GM23338 (cell line): ENCODE measurements around the gene RAC3. TPM values are rescaled to one million over a fixed set of nuclear protein-coding genes. Genes with fewer than 3 reads are reported as not detected.

Experiments used
- ATAC-seq: fragments of 200-7000 bp; cut with Tn5 transposase; 3 replicates; pipeline ENCODE4 v1.9.1; 2020
- DNase-seq: peaks from one replicate; pipeline ENCODE4 v3.0.0-alpha.2; 2015; ENCODE audit warnings: low spot score
- H2AFZ ChIP-seq: fragments of 200-600 bp; sonication (generic); 2 replicates; pipeline ENCODE4 v1.8.0; 2016; ENCODE audit warnings: antibody characterized with exemption, mild to moderate bottlenecking, moderate library complexity
- H3F3A ChIP-seq: fragments of 200-600 bp; sonication (generic); replicated peaks from 2 replicates; pipeline ENCODE4 v1.8.0; 2017; ENCODE audit warnings: antibody characterized with exemption, mixed run types, low read depth
- H3K27ac ChIP-seq: fragments of 200-600 bp; sonication (generic); 2 replicates; pipeline ENCODE4 v1.6.1; 2016; ENCODE audit warnings: low read depth
- H3K27me3 ChIP-seq: fragments of 200-600 bp; sonication (generic); 2 replicates; pipeline ENCODE4 v1.8.0; 2016; ENCODE audit warnings: mild to moderate bottlenecking, mixed run types, moderate library complexity; ENCODE audit not compliant: insufficient read depth
- H3K36me3 ChIP-seq: fragments of 200-600 bp; sonication (generic); 2 replicates; pipeline ENCODE4 v1.8.0; 2016; ENCODE audit warnings: mild to moderate bottlenecking; ENCODE audit not compliant: insufficient read depth
- H3K4me1 ChIP-seq: fragments of 200-600 bp; sonication (generic); 2 replicates; pipeline ENCODE4 v1.8.0; 2016; ENCODE audit warnings: mild to moderate bottlenecking, moderate library complexity; ENCODE audit not compliant: insufficient read depth
- H3K4me2 ChIP-seq: fragments of 200-600 bp; sonication (generic); 2 replicates; pipeline ENCODE4 v1.7.1; 2017; ENCODE audit warnings: mixed run types
- H3K4me3 ChIP-seq: fragments of 200-600 bp; sonication (generic); 2 replicates; pipeline ENCODE4 v1.6.1; 2016; ENCODE audit warnings: mixed run types
- H3K79me2 ChIP-seq: fragments of 200-600 bp; sonication (generic); replicated peaks from 2 replicates; pipeline ENCODE4 v1.8.0; 2017; ENCODE audit warnings: mild to moderate bottlenecking; ENCODE audit not compliant: insufficient read depth
- H3K9me2 ChIP-seq: fragments of 200-600 bp; sonication (generic); 2 replicates; pipeline ENCODE4 v1.8.0; 2017; ENCODE audit not compliant: insufficient read depth
- H4K20me1 ChIP-seq: fragments of 200-600 bp; sonication (generic); replicated peaks from 2 replicates; pipeline ENCODE4 v1.8.0; 2017; ENCODE audit warnings: mild to moderate bottlenecking; ENCODE audit not compliant: insufficient read depth
- H3K27ac Mint-ChIP-seq: 2 replicates; pipeline ENCODE4 v1.8.0; 2020; ENCODE audit warnings: inconsistent platforms, mild to moderate bottlenecking, moderate library complexity, mixed read lengths
- H3K27me3 Mint-ChIP-seq: 3 replicates; pipeline ENCODE4 v1.8.0; 2022; ENCODE audit warnings: low read depth, mild to moderate bottlenecking, moderate library complexity, mixed read lengths, inconsistent platforms; ENCODE audit not compliant: insufficient read depth, poor library complexity
- H3K36me3 Mint-ChIP-seq: 3 replicates; pipeline ENCODE4 v1.8.0; 2021; ENCODE audit warnings: low read depth, mild to moderate bottlenecking, inconsistent platforms, moderate library complexity, mixed read lengths
- H3K4me1 Mint-ChIP-seq: 3 replicates; pipeline ENCODE4 v1.8.0; 2020; ENCODE audit warnings: mild to moderate bottlenecking, inconsistent platforms, mixed read lengths
- H3K4me3 Mint-ChIP-seq: 3 replicates; pipeline ENCODE4 v1.8.0; 2021; ENCODE audit warnings: moderate library complexity, mild to moderate bottlenecking, inconsistent platforms, mixed read lengths
- H3K9me3 Mint-ChIP-seq: 3 replicates; pipeline ENCODE4 v1.8.0; 2020; ENCODE audit warnings: moderate library complexity, mild to moderate bottlenecking, inconsistent platforms, mixed read lengths
- CREB1 ChIP-seq: fragments of 250-450 bp; sonication (Bioruptor Pico); IDR thresholded peaks from 2 replicates; pipeline ENCODE4 v1.5.0; 2020; ENCODE audit warnings: low read depth, mild to moderate bottlenecking, moderate library complexity
- EZH2 ChIP-seq: fragments of 200-600 bp; sonication (generic); IDR thresholded peaks from one replicate; pipeline ENCODE4 v1.8.0; 2017; ENCODE audit warnings: antibody characterized with exemption, mild to moderate bottlenecking, low read depth; ENCODE audit not compliant: unreplicated experiment
- EZH2phosphoT487 ChIP-seq: fragments of 200-600 bp; sonication (generic); IDR thresholded peaks from one replicate; pipeline ENCODE4 v1.8.1; 2018; ENCODE audit warnings: antibody characterized with exemption; ENCODE audit not compliant: unreplicated experiment
- JUNB ChIP-seq: IDR thresholded peaks from one replicate; pipeline ENCODE4 v1.6.1; 2016; ENCODE audit warnings: antibody characterized with exemption; ENCODE audit not compliant: unreplicated experiment
- POLR2AphosphoS5 ChIP-seq: IDR thresholded peaks from 2 replicates; pipeline ENCODE4 v1.6.1; 2016; ENCODE audit warnings: antibody characterized with exemption, low read depth
- ZNF114 ChIP-seq: fragments of 250-450 bp; sonication (Bioruptor Pico); IDR thresholded peaks from 2 replicates; pipeline ENCODE4 v1.5.0; 2020; ENCODE audit warnings: mild to moderate bottlenecking, moderate library complexity
- long read RNA-seq: library from polyadenylated mRNA; unstranded; transcript quantifications from one replicate; pipeline ENCODE4 v2.0.0, GENCODE V29; 2020; ENCODE audit not compliant: unreplicated experiment
- polyA plus RNA-seq: library from polyadenylated mRNA; unstranded; fragments of >200 nt; fragmentation: Nextera tagmentation; extraction: Ambion mirVana; gene quantifications from 2 replicates; pipeline ENCODE4 v1.2.1, GENCODE V29; 2016
- total RNA-seq: library from RNA; depleted of rRNA; stranded (reverse); fragments of >200 nt; shearing (Covaris generic); gene quantifications from 2 replicates; pipeline ENCODE4 v1.2.3, GENCODE V29; 2014; rRNA removed
- TF ChIP-seq, protein P1 (sequence below): IDR thresholded peaks from one replicate; pipeline ENCODE4 v1.6.1; 2018; ENCODE audit warnings: antibody characterized with exemption; ENCODE audit not compliant: unreplicated experiment
- TF ChIP-seq, protein P2 (sequence below): IDR thresholded peaks from 2 replicates; pipeline ENCODE4 v1.6.1; 2016; ENCODE audit warnings: antibody characterized with exemption
- TF ChIP-seq, protein P3 (sequence below), 2 experiments: fragments of 200-600 bp in 1 of 2; sonication (generic) in 1 of 2; conservative IDR thresholded peaks; 2 replicates each; pipeline versions ENCODE4 v1.5.1 to v1.6.1; 2016 to 2017; ENCODE audit warnings: antibody characterized with exemption in 2 of 2, low read depth in 2 of 2, mild to moderate bottlenecking in 2 of 2, moderate library complexity in 1 of 2

RAC3 gene
- total RNA-seq (211 and 293 TPM in 2 replicates), polyA plus RNA-seq (31.5 and 35.6 TPM in 2 replicates)
- long read RNA-seq, partial matches to known transcripts = 0 of 4 reads
- long read RNA-seq, other reads (novel, unspliced or antisense) = 1 of 4 reads

DNA sequence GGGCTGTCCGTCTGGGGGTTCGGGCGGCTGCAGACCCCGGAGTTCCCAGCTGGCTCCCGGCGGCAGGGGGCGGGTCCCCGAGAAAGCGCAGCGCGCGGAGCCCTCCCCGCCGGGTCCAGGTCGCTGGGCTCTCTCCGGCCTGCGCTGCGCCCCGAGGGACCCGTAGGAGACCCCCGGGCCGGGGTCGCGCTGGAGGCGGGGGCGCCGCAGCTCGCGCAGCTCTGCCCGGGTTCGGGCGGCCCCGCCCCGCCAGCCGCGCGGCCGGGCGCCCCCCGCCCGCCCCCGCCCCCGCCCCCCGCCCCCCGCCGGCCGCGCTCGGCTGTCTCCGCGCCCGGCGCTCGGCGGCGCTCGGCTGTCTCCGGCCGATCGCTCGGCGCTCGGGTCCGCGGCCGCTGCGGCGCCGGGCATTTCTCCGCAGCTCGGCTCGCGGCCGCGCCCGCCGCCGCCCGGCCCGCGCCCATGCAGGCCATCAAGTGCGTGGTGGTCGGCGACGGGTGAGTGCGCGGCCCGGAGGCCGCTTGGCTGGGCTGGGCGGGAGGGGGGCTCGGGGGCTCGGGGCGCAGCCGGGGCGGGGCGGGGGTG lies at the start of gene RAC3:
Gene RAC3, plus strand, starts transcription at position 376 of the 582 bp plus-strand sequence. Its CDS starts 84 bp downstream, at position 460.
- H3K27ac Mint-ChIP-seq = no peak within 1 kb of the TSS
- H3K27ac ChIP-seq = no peak within 1 kb of the TSS

DNA sequence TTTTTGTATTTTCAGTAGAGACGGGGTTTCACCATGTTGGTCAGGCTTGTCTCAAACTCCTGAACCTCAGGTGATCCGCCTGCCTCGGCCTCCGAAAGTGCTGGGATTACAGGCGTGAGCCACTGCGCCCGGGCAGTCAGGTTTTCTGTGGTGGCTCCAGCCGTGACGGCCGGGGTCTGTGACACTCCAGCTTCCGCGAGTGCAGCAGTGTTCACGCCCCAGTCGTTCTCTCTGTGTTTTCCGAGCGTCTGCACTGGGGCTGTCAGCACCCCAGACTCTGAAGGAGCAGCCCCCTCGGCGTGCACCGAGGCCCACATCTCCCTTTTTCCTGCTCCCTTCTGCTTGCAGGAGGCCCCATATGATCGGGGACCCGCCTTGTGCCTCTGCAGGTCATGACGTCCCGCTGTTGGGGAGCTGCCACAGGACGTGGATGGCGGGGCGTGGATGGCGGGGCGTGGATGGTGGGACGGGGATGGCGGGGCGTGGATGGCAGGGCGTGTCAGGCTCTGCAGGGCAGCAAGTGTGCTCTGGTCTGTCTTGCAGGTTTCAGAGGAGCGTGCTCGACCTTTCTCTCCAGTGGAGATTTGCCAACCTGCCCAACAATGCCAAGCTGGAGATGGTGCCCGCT lies 48.4 kb upstream of the RAC3 start:
- no peak overlapping the region for H3K4me3 Mint-ChIP-seq
- peaks cover 6% of the 10 kb centered on the region; the same call in 2 of the 3 replicates for H3K4me1 Mint-ChIP-seq
- H3K27ac Mint-ChIP-seq = no peak overlapping the region
- no peak overlapping the region for H3K4me2 ChIP-seq
- H3K79me2 ChIP-seq = peaks cover 7% of the 10 kb centered on the region
- H3K4me3 ChIP-seq = no peak overlapping the region
- no peaks in the 10 kb centered on the region for H3K9me2 ChIP-seq
- H3K27me3 ChIP-seq = no peaks in the 10 kb centered on the region
- H2AFZ ChIP-seq = no peak overlapping the region
- H3K27ac ChIP-seq = no peak overlapping the region
- TF ChIP-seq, protein P1, sequence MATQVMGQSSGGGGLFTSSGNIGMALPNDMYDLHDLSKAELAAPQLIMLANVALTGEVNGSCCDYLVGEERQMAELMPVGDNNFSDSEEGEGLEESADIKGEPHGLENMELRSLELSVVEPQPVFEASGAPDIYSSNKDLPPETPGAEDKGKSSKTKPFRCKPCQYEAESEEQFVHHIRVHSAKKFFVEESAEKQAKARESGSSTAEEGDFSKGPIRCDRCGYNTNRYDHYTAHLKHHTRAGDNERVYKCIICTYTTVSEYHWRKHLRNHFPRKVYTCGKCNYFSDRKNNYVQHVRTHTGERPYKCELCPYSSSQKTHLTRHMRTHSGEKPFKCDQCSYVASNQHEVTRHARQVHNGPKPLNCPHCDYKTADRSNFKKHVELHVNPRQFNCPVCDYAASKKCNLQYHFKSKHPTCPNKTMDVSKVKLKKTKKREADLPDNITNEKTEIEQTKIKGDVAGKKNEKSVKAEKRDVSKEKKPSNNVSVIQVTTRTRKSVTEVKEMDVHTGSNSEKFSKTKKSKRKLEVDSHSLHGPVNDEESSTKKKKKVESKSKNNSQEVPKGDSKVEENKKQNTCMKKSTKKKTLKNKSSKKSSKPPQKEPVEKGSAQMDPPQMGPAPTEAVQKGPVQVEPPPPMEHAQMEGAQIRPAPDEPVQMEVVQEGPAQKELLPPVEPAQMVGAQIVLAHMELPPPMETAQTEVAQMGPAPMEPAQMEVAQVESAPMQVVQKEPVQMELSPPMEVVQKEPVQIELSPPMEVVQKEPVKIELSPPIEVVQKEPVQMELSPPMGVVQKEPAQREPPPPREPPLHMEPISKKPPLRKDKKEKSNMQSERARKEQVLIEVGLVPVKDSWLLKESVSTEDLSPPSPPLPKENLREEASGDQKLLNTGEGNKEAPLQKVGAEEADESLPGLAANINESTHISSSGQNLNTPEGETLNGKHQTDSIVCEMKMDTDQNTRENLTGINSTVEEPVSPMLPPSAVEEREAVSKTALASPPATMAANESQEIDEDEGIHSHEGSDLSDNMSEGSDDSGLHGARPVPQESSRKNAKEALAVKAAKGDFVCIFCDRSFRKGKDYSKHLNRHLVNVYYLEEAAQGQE = no peak
- TF ChIP-seq POLR2AphosphoS5 (no peak), CREB1 (CRISPR knock-in tag) (no peak), ZNF114 (CRISPR knock-in tag) (no peak), EZH2 (no peak), EZH2phosphoT487 (no peak), JUNB (no peak)
- TF ChIP-seq, protein P2, sequence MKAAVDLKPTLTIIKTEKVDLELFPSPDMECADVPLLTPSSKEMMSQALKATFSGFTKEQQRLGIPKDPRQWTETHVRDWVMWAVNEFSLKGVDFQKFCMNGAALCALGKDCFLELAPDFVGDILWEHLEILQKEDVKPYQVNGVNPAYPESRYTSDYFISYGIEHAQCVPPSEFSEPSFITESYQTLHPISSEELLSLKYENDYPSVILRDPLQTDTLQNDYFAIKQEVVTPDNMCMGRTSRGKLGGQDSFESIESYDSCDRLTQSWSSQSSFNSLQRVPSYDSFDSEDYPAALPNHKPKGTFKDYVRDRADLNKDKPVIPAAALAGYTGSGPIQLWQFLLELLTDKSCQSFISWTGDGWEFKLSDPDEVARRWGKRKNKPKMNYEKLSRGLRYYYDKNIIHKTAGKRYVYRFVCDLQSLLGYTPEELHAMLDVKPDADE = no peak
- peaks cover 53% of the 10 kb centered on the region for H3K36me3 Mint-ChIP-seq
- H4K20me1 ChIP-seq = no peaks in the 10 kb centered on the region; the same call in none of the 2 replicates
- H3K9me3 Mint-ChIP-seq = no peaks in the 10 kb centered on the region
- H3K27me3 Mint-ChIP-seq = peaks cover 9% of the 10 kb centered on the region
- H3F3A ChIP-seq = peaks cover 4% of the 10 kb centered on the region; the same call in 1 of the 2 replicates
- peaks cover 4% of the 10 kb centered on the region; the same call in 1 of the 2 replicates for H3K36me3 ChIP-seq
- no peaks in the 10 kb centered on the region for H3K4me1 ChIP-seq
- ATAC-seq = no peak
- DNase-seq = no peak

More for the DNA sequence above, at the start of gene RAC3:
- DNase-seq = peak; percentile 68
- Histone ChIP-seq H4K20me1 (no peaks in the 10 kb centered on the region; the same call in 1 of the 2 replicates), H3K36me3 (no peaks in the 10 kb centered on the region), H2AFZ (0 out of 2 replicates have a peak within 1 kb of the TSS, but pooled peaks have one; percentile 32), H3K4me1 (peaks cover 9% of the 10 kb centered on the region; the same call in 1 of the 2 replicates), H3K4me2 (peak within 1 kb of the TSS; percentile 92), H3K9me2 (no peaks in the 10 kb centered on the region), H3K27me3 (no peaks in the 10 kb centered on the region), H3K79me2 (peaks cover 8% of the 10 kb centered on the region; the same call in 1 of the 2 replicates), H3K4me3 (peak within 1 kb of the TSS; percentile 79), H3F3A (peaks cover 16% of the 10 kb centered on the region)
- H3K4me3 Mint-ChIP-seq = peak within 1 kb of the TSS; percentile 75
- no peaks in the 10 kb centered on the region for H3K9me3 Mint-ChIP-seq
- TF ChIP-seq, protein P3, sequence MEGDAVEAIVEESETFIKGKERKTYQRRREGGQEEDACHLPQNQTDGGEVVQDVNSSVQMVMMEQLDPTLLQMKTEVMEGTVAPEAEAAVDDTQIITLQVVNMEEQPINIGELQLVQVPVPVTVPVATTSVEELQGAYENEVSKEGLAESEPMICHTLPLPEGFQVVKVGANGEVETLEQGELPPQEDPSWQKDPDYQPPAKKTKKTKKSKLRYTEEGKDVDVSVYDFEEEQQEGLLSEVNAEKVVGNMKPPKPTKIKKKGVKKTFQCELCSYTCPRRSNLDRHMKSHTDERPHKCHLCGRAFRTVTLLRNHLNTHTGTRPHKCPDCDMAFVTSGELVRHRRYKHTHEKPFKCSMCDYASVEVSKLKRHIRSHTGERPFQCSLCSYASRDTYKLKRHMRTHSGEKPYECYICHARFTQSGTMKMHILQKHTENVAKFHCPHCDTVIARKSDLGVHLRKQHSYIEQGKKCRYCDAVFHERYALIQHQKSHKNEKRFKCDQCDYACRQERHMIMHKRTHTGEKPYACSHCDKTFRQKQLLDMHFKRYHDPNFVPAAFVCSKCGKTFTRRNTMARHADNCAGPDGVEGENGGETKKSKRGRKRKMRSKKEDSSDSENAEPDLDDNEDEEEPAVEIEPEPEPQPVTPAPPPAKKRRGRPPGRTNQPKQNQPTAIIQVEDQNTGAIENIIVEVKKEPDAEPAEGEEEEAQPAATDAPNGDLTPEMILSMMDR (conservative IDR thresholded peaks at IDR 0.05; ENCODE audit: low read depth in 2 of 2) = no peak
- peaks cover 3% of the 10 kb centered on the region; the same call in 2 of the 3 replicates for H3K36me3 Mint-ChIP-seq
- ATAC-seq = peak; percentile 2; the same call in 2 of the 3 replicates
- peaks cover 19% of the 10 kb centered on the region for H3K4me1 Mint-ChIP-seq
- H3K27me3 Mint-ChIP-seq = peaks cover 12% of the 10 kb centered on the region
